Tibial artery (tissue), 4 donors: Measurements from ENCODE around the gene OSTN.

Experiments
- DNase-seq, 2 donors: peaks; one replicate each; pipeline ENCODE4 v3.0.0-alpha.2; 2019
- H3K27ac ChIP-seq, 2 donors: fragments of 200-600 bp; sonication (generic) in 1 of 2; 1 replicate in 1 of 2; 2 replicates in 1 of 2; pipeline ENCODE4 v1.5.1; 2018 to 2019; ENCODE audit warnings: mild to moderate bottlenecking in 1 of 2
- H3K27me3 ChIP-seq, 2 donors: fragments of 200-600 bp; sonication (generic) in 1 of 2; one replicate each; pipeline versions ENCODE4 v1.5.1 to v1.6.0; 2016 to 2019
- H3K36me3 ChIP-seq, 3 donors: fragments of 200-600 bp; sonication (generic) in 2 of 3; one replicate each; pipeline ENCODE4 v1.5.1; 2016 to 2019; ENCODE audit warnings: mild to moderate bottlenecking in 2 of 3
- H3K4me1 ChIP-seq, 4 donors: fragments of 200-600 bp; sonication (generic) in 2 of 4; 1 replicate in 3 of 4; 2 replicates in 1 of 4; pipeline ENCODE4 v1.5.1; 2016 to 2019
- H3K4me3 ChIP-seq, 2 donors: fragments of 200-600 bp; sonication (generic) in 1 of 2; 1 replicate in 1 of 2; 2 replicates in 1 of 2; pipeline ENCODE4 v1.5.1; 2018 to 2019; ENCODE audit warnings: mild to moderate bottlenecking in 2 of 2
- H3K9me3 ChIP-seq, 3 donors: fragments of 200-600 bp; sonication (generic) in 1 of 3; one replicate each; pipeline ENCODE4 v1.5.1; 2016 to 2019
- intact Hi-C: fragments of 100-400 bp; cut with DNase I; formaldehyde crosslinking; loops from one replicate; pipeline ENCODE4 v1.15.0; 2023; ENCODE audit warnings: low total_unique reads
- TF ChIP-seq, protein P1 (sequence below), 2 experiments: fragments of 200-600 bp in 1 of 2; fragments of 450-650 bp in 1 of 2; IDR thresholded peaks; one replicate each; pipeline ENCODE4 v1.5.1; 2017 to 2019; ENCODE audit warnings: antibody characterized with exemption in 2 of 2, mild to moderate bottlenecking in 1 of 2, moderate library complexity in 1 of 2

The OSTN gene

GRCh38 chr3:191210032-191210431 is 11.0 kb downstream of the OSTN start:
- no peaks in the 10 kb centered on the region for H3K27me3 ChIP-seq
- no peaks in the 10 kb centered on the region for H3K4me1 ChIP-seq
- no peaks in the 10 kb centered on the region for H3K36me3 ChIP-seq
- no peak overlapping the region for H3K4me3 ChIP-seq
- intact Hi-C loops: no loop called here
- no peaks in the 10 kb centered on the region for H3K9me3 ChIP-seq
- DNase-seq: no peak
- H3K27ac ChIP-seq: no peak overlapping the region
- TF ChIP-seq, protein P1, sequence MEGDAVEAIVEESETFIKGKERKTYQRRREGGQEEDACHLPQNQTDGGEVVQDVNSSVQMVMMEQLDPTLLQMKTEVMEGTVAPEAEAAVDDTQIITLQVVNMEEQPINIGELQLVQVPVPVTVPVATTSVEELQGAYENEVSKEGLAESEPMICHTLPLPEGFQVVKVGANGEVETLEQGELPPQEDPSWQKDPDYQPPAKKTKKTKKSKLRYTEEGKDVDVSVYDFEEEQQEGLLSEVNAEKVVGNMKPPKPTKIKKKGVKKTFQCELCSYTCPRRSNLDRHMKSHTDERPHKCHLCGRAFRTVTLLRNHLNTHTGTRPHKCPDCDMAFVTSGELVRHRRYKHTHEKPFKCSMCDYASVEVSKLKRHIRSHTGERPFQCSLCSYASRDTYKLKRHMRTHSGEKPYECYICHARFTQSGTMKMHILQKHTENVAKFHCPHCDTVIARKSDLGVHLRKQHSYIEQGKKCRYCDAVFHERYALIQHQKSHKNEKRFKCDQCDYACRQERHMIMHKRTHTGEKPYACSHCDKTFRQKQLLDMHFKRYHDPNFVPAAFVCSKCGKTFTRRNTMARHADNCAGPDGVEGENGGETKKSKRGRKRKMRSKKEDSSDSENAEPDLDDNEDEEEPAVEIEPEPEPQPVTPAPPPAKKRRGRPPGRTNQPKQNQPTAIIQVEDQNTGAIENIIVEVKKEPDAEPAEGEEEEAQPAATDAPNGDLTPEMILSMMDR (IDR thresholded peaks at IDR 0.05): no peak

DNA sequence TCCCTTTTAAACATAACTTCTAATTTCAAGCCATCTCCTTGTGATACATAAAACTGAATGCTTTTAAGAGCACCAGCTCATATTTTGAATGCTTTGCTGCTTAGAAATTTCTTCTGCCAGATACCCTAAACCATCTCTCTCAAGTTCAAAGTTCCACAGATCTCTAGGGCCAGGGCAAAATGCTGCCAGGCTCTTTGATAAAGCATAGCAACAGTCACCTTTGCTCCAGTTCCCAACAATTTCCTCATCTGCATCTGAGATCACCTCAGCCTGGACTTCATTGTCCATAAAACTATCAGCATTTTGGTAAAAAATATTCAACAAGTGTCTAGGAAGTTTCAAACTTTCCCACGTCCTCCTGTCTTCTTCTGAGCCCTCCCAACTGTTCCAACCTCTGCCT is 17.5 kb downstream of the OSTN start:
- H3K27me3 ChIP-seq: no peaks in the 10 kb centered on the region
- intact Hi-C loops: no loop called here
- no peak overlapping the region for H3K27ac ChIP-seq
- H3K4me1 ChIP-seq: no peaks in the 10 kb centered on the region
- DNase-seq: no peak
- H3K36me3 ChIP-seq: no peaks in the 10 kb centered on the region
- H3K9me3 ChIP-seq: no peaks in the 10 kb centered on the region
- TF ChIP-seq, protein P1 (IDR thresholded peaks at IDR 0.05): no peak
- no peak overlapping the region for H3K4me3 ChIP-seq

- no peaks in the 10 kb centered on the region for H3K4me1 ChIP-seq
- no peak overlapping the region for H3K4me3 ChIP-seq
- no peak overlapping the region for H3K27ac ChIP-seq
- no peaks in the 10 kb centered on the region for H3K9me3 ChIP-seq
- no peak for DNase-seq
- no peaks in the 10 kb centered on the region for H3K27me3 ChIP-seq
- H3K36me3 ChIP-seq: no peaks in the 10 kb centered on the region
- TF ChIP-seq, protein P1 (IDR thresholded peaks at IDR 0.05): no peak
- intact Hi-C loops: no loop called here
Observed at GRCh38 chr3:191217301-191217700, 18.3 kb downstream of the OSTN start.

GRCh38 chr3:191220908-191221307 is 21.9 kb downstream of the OSTN start:
- intact Hi-C loops: no loop called here

DNA sequence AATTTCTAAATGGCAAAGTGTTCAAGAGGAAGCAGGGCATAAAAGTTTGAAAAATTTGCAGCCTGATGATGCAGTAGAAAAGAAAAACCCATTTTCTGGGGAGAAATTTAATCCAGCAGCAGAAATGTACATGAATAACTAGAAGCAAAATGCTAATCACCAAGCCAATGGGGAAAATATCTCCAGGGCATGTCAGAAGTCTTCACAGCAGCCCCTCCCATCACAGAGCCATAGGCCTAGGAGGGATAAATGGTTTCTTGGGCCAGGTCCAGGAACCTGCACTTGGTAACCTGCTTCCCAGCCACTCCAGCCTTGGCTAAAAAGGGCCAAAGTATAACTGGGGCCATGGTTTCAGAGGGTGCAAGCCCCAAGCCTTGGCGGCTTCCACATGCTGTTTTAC is 22.6 kb downstream of the OSTN start:
- H3K27me3 ChIP-seq: no peaks in the 10 kb centered on the region
- no peaks in the 10 kb centered on the region for H3K36me3 ChIP-seq
- no peak for DNase-seq
- TF ChIP-seq, protein P1 (IDR thresholded peaks at IDR 0.05): no peak
- intact Hi-C loops: no loop called here
- no peaks in the 10 kb centered on the region for H3K9me3 ChIP-seq
- no peak overlapping the region for H3K4me3 ChIP-seq
- no peaks in the 10 kb centered on the region for H3K4me1 ChIP-seq
- H3K27ac ChIP-seq: no peak overlapping the region

More at GRCh38 chr3:191220908-191221307, 21.9 kb downstream of the OSTN start:
- H3K36me3 ChIP-seq: no peaks in the 10 kb centered on the region
- no peaks in the 10 kb centered on the region for H3K9me3 ChIP-seq
- H3K27ac ChIP-seq: no peak overlapping the region
- no peak overlapping the region for H3K4me3 ChIP-seq
- no peak for DNase-seq
- H3K4me1 ChIP-seq: no peaks in the 10 kb centered on the region
- no peaks in the 10 kb centered on the region for H3K27me3 ChIP-seq
- TF ChIP-seq, protein P1 (IDR thresholded peaks at IDR 0.05): no peak

DNA sequence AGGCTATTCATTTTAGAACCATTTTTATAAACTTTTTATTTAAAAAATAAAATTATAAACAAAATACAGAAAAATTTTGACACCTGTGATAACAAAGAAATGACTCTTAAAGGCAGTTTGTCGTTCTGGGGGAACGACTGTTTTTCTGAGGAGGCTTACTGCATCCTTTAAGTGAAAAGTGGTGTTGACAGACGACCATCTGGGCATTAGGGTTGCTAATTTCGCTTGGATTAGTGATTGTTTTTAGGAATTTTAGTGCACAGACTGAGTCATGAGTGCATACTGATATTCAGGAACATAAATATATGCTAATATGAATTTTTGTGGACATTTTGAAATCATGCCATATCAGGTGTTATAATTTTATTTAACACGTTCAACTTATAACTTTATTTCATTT is 28.5 kb downstream of the OSTN start:
- no peaks in the 10 kb centered on the region for H3K27me3 ChIP-seq
- H3K4me3 ChIP-seq: no peak overlapping the region
- no peaks in the 10 kb centered on the region for H3K4me1 ChIP-seq
- TF ChIP-seq, protein P1 (IDR thresholded peaks at IDR 0.05): no peak
- intact Hi-C loops: no loop called here
- no peaks in the 10 kb centered on the region for H3K9me3 ChIP-seq
- no peak overlapping the region for H3K27ac ChIP-seq
- DNase-seq: no peak
- H3K36me3 ChIP-seq: no peaks in the 10 kb centered on the region
